K562 (cell line): ENCODE data around the gene GPSM3. TPM values are rescaled to one million over a fixed set of nuclear protein-coding genes. Genes with fewer than 3 reads are reported as not detected.

Experiments
- ATF4 ChIP-seq: fragments of 450-650 bp; formaldehyde crosslinking; IDR thresholded peaks from 2 replicates; pipeline ENCODE4 v1.4.0; 2022; ENCODE audit warnings: mild to moderate bottlenecking, moderate library complexity
- EP300 ChIP-seq: IDR thresholded peaks from 2 replicates; pipeline ENCODE4 v1.6.1; 2012; ENCODE audit warnings: low read length, improper control_type of control experiment
- HNRNPLL ChIP-seq: fragments of 200-400 bp; formaldehyde crosslinking; IDR thresholded peaks from 2 replicates; pipeline ENCODE4 v1.6.1; 2017; ENCODE audit warnings: low read length, low read depth, mild to moderate bottlenecking; ENCODE audit not compliant: poor library complexity, severe bottlenecking
- MTA1 ChIP-seq: fragments of 450-650 bp; IDR thresholded peaks from 2 replicates; pipeline ENCODE4 v1.6.1; 2017; ENCODE audit warnings: borderline replicate concordance
- MYC ChIP-seq, 2 experiments: fragments of 250-450 bp in 1 of 2; sonication (Bioruptor Pico) in 1 of 2; IDR thresholded peaks; 2 replicates each; pipeline versions ENCODE4 v1.5.1 to v1.6.1; 2012 to 2021; ENCODE audit warnings: low read depth in 2 of 2, borderline replicate concordance in 1 of 2, improper control_type of control experiment in 1 of 2, low read length in 1 of 2, mild to moderate bottlenecking in 1 of 2, moderate library complexity in 1 of 2
- NBN ChIP-seq: fragments of 450-650 bp; IDR thresholded peaks from 2 replicates; pipeline ENCODE4 v1.6.1; 2016; ENCODE audit warnings: low read depth, mild to moderate bottlenecking
- NRF1 ChIP-seq, 2 experiments: fragments of 450-650 bp; IDR thresholded peaks in 1 of 2; conservative IDR thresholded peaks in 1 of 2; 2 replicates each; pipeline ENCODE4 v1.6.1; 2014; ENCODE audit warnings: mild to moderate bottlenecking in 2 of 2
- PCBP2 ChIP-seq: fragments of 200-400 bp; formaldehyde crosslinking; IDR thresholded peaks from 2 replicates; pipeline ENCODE4 v1.6.1; 2018; ENCODE audit warnings: low read length, low read depth, mild to moderate bottlenecking, moderate library complexity; ENCODE audit not compliant: poor library complexity, severe bottlenecking
- POLR2H ChIP-seq: IDR thresholded peaks from 2 replicates; pipeline ENCODE4 v1.6.1; 2016; ENCODE audit warnings: missing genetic modification characterization, low read depth, mild to moderate bottlenecking, control low read depth, missing compliant biosample characterization, moderate library complexity
- PURB ChIP-seq: sonication (generic); formaldehyde crosslinking; IDR thresholded peaks from 2 replicates; pipeline ENCODE4 v1.9.0; 2021; ENCODE audit warnings: low read depth, mild to moderate bottlenecking, missing genetic modification reagents
- TCF3 ChIP-seq: sonication (generic); formaldehyde crosslinking; IDR thresholded peaks from 2 replicates; pipeline ENCODE4 v1.4.0; 2020; ENCODE audit warnings: mild to moderate bottlenecking, missing genetic modification reagents
- ZBTB2 ChIP-seq: fragments of 450-650 bp; IDR thresholded peaks from 2 replicates; pipeline ENCODE4 v1.6.1; 2016; ENCODE audit warnings: antibody characterized with exemption
- ZNF12 ChIP-seq: sonication (generic); formaldehyde crosslinking; IDR thresholded peaks from 2 replicates; pipeline ENCODE4 v1.4.0; 2020; ENCODE audit warnings: mild to moderate bottlenecking, missing genetic modification reagents
- ZNF133 ChIP-seq: fragments of 250-450 bp; sonication (Bioruptor Pico); IDR thresholded peaks from 2 replicates; pipeline ENCODE4 v1.4.0; 2020; ENCODE audit warnings: mild to moderate bottlenecking
- ZNF140 ChIP-seq: fragments of 250-450 bp; sonication (Bioruptor Pico); IDR thresholded peaks from 2 replicates; pipeline ENCODE4 v1.8.0; 2021; ENCODE audit warnings: moderate library complexity, mild to moderate bottlenecking, inconsistent platforms
- ZNF586 ChIP-seq: fragments of 450-650 bp; formaldehyde crosslinking; conservative IDR thresholded peaks from 2 replicates; pipeline ENCODE4 v1.4.0; 2020; ENCODE audit warnings: mild to moderate bottlenecking, moderate library complexity
- polyA plus RNA-seq, 8 experiments: library from polyadenylated mRNA; depleted of rRNA in 4 of 8; stranded (reverse) in 5 of 8; unstranded in 3 of 8; fragments of >200 nt; fragmentation: Nextera tagmentation in 2 of 8; fragmentation: Illumina TruSeq in 1 of 8; extraction: Ambion mirVana in 2 of 8; extraction: Trizol in 1 of 8; gene quantifications; 2 replicates each; pipeline versions ENCODE4 v1.2.1 to v1.2.3, GENCODE V29; 2011 to 2014; ENCODE audit warnings: inconsistent platforms in 1 of 8, missing spikeins in 1 of 8
- total RNA-seq, 7 experiments: library from RNA; depleted of rRNA in 6 of 7; stranded (reverse); fragments of >200 nt in 6 of 7; fragmentation: Illumina TruSeq in 2 of 7; extraction: Trizol in 2 of 7; gene quantifications; 2 replicates each; pipeline versions ENCODE4 v1.2.1 to v1.2.3, GENCODE V29; 2011 to 2021; ENCODE audit warnings: low replicate concordance in 1 of 7
- TF ChIP-seq, protein P1 (sequence below), 2 experiments: fragments of 450-650 bp; IDR thresholded peaks; 2 replicates each; pipeline ENCODE4 v1.6.1; 2016; ENCODE audit warnings: mild to moderate bottlenecking in 2 of 2, borderline replicate concordance in 1 of 2, low read depth in 1 of 2, moderate library complexity in 1 of 2

The GPSM3 gene
- total and polyA plus RNA-seq, 9 of the 15 experiments (the other 6 are each of a cell fraction or from before 2014, with no cell fraction given): 5.3 to 42.6 (median 24.4) TPM

GRCh38 chr6:32177183-32177787, 15.2 kb downstream of the GPSM3 start (continued):
- TF ChIP-seq TCF3 (CRISPR knock-in tag): peak; percentile 18; the same call in 1 of the 2 replicates
- peak; percentile 4; the same call in 1 of the 2 replicates for TF ChIP-seq MYC (IDR thresholded peaks at IDR 0.05; ENCODE audit: low read depth, low read length)
- TF ChIP-seq MYC (CRISPR knock-in tag; IDR thresholded peaks at IDR 0.05; ENCODE audit: borderline replicate concordance, low read depth): peak; percentile 46; the same call in 1 of the 2 replicates
- TF ChIP-seq POLR2H: peak; percentile 80
- TF ChIP-seq NBN: 0 out of 2 replicates have a peak, but pooled peaks have one; percentile 14
- TF ChIP-seq PCBP2: no peak
- TF ChIP-seq PURB (CRISPR knock-in tag): no peak
- TF ChIP-seq NRF1 (conservative IDR thresholded peaks at IDR 0.05 in 1 of 2, IDR thresholded peaks at IDR 0.05 in 1 of 2): no peak
- TF ChIP-seq EP300: no peak
- 0 out of 2 replicates have a peak, but pooled peaks have one; percentile 68 for TF ChIP-seq ZNF133
- TF ChIP-seq ZNF12 (CRISPR knock-in tag): 0 out of 2 replicates have a peak, but pooled peaks have one; percentile 66
- TF ChIP-seq MTA1: no peak
- no peak for TF ChIP-seq ZNF586 (CRISPR knock-in tag)
- no peak for TF ChIP-seq HNRNPLL
- TF ChIP-seq, protein P1, sequence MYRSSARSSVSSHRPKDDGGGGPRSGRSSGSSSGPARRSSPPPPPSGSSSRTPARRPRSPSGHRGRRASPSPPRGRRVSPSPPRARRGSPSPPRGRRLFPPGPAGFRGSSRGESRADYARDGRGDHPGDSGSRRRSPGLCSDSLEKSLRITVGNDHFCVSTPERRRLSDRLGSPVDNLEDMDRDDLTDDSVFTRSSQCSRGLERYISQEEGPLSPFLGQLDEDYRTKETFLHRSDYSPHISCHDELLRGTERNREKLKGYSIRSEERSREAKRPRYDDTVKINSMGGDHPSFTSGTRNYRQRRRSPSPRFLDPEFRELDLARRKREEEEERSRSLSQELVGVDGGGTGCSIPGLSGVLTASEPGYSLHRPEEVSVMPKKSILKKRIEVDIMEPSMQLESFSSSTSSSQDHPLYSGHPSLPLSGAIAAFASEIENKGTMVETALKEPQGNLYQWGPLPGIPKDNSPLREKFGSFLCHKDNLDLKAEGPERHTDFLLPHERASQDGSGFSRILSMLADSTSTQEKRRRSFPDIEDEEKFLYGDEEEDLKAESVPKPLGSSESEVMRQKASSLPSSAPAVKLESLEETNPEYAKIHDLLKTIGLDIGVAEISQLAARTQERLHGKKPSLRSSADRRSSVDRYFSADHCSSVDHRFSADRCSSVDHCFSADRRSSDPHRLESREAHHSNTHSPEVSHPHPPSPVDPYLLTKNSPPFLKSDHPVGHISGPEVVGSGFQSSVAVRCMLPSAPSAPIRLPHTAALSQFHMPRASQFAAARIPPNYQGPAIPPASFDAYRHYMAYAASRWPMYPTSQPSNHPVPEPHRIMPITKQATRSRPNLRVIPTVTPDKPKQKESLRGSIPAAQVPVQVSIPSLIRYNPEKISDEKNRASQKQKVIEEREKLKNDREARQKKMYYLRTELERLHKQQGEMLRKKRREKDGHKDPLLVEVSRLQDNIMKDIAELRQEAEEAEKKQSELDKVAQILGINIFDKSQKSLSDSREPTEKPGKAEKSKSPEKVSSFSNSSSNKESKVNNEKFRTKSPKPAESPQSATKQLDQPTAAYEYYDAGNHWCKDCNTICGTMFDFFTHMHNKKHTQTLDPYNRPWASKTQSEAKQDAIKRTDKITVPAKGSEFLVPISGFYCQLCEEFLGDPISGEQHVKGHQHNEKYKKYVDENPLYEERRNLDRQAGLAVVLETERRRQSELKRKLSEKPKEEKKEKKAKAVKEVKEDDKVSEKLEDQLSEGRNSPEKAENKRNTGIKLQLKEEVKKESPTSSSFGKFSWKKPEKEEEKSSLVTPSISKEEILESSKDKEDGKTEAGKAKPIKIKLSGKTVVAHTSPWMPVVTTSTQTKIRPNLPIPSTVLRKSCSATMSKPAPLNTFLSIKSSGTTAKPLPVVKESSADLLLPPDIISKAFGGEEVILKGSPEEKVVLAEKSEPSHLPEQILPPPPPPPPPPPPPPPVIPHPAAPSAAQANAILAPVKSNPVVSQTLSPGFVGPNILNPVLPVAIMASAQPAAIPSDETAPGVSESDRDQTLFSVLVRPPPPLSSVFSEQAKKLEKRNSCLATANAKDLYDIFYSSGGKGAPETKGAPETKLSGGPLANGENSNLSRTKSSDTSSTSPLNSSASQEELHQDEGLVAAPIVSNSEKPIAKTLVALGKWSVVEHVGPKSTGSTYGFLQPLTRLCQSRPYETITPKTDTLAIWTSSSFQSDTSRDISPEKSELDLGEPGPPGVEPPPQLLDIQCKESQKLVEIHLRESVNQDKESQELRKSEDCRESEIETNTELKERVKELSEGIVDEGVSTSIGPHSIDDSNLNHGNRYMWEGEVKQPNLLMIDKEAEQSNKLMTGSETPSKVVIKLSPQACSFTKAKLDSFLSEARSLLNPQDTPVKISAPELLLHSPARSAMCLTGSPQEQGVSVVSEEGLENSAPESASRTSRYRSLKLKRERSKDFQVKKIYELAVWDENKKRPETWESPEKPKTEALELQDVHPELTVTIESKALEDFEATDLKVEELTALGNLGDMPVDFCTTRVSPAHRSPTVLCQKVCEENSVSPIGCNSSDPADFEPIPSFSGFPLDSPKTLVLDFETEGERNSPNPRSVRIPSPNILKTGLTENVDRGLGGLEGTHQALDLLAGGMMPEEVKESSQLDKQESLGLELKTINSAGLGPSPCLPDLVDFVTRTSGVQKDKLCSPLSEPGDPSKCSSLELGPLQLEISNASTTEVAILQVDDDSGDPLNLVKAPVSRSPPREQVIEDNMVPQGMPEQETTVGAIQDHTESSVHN (IDR thresholded peaks at IDR 0.05; ENCODE audit: borderline replicate concordance in 1 of 2, low read depth in 1 of 2): no peak
- peak; percentile 49; the same call in 1 of the 2 replicates for TF ChIP-seq ATF4 (CRISPR knock-in tag)
- peak; percentile 42; the same call in 1 of the 2 replicates for TF ChIP-seq ZBTB2
- TF ChIP-seq ZNF140 (CRISPR knock-in tag): no peak
